Astrocyte (in vitro differentiated cells and primary cell): Measurements from ENCODE around the gene INSC. TPM values are rescaled to one million over a fixed set of nuclear protein-coding genes. Genes with fewer than 3 reads are reported as not detected.

Experiments used
- DNase-seq: peaks from one replicate; pipeline ENCODE4 v3.0.0-alpha.2; 2010; ENCODE audit warnings: low read depth
- FAIRE-seq: peaks from 2 replicates; lab custom pipeline; 2011; peaks lifted over from hg19 to GRCh38; lab: Jason Lieb, UNC
- H2AFZ ChIP-seq: 2 replicates; pipeline ENCODE4 v1.6.0; 2012; ENCODE audit warnings: low read depth, low read length, inconsistent platforms
- H3K27ac ChIP-seq: 2 replicates; pipeline ENCODE4 v1.5.1; 2011; ENCODE audit warnings: low read depth, low read length, inconsistent platforms
- H3K27me3 ChIP-seq: 2 replicates; pipeline ENCODE4 v1.6.0; 2011; ENCODE audit warnings: low read length, inconsistent platforms; ENCODE audit not compliant: insufficient read depth
- H3K36me3 ChIP-seq: 2 replicates; pipeline ENCODE4 v1.5.1; 2011; ENCODE audit warnings: low read length, inconsistent platforms; ENCODE audit not compliant: insufficient read depth
- H3K4me1 ChIP-seq: 2 replicates; pipeline ENCODE4 v1.5.1; 2011; ENCODE audit warnings: low read length, inconsistent platforms; ENCODE audit not compliant: insufficient read depth
- H3K4me2 ChIP-seq: 2 replicates; pipeline ENCODE4 v1.6.0; 2012; ENCODE audit warnings: low read length, inconsistent platforms
- H3K4me3 ChIP-seq: 2 replicates; pipeline ENCODE4 v1.5.1; 2011; ENCODE audit warnings: low read depth, mild to moderate bottlenecking, low read length, inconsistent platforms; ENCODE audit not compliant: insufficient read depth
- H3K79me2 ChIP-seq: 2 replicates; pipeline ENCODE4 v1.6.0; 2012; ENCODE audit warnings: mild to moderate bottlenecking, low read length, inconsistent platforms; ENCODE audit not compliant: insufficient read depth
- H3K9ac ChIP-seq: 2 replicates; pipeline ENCODE4 v1.6.0; 2012; ENCODE audit warnings: mild to moderate bottlenecking, low read length, inconsistent platforms
- H3K9me3 ChIP-seq: 2 replicates; pipeline ENCODE4 v1.5.1; 2012; ENCODE audit warnings: low read depth, mild to moderate bottlenecking, low read length, inconsistent platforms; ENCODE audit not compliant: insufficient read depth
- H4K20me1 ChIP-seq: 2 replicates; pipeline ENCODE4 v1.6.0; 2012; ENCODE audit warnings: low read length, inconsistent platforms; ENCODE audit not compliant: insufficient read depth
- H3K27ac Mint-ChIP-seq: one replicate; pipeline ENCODE4 v1.8.0; 2021; ENCODE audit warnings: mild to moderate bottlenecking, mixed read lengths; ENCODE audit not compliant: unreplicated experiment
- H3K27me3 Mint-ChIP-seq: one replicate; pipeline ENCODE4 v1.8.0; 2021; ENCODE audit warnings: low read depth, mixed read lengths; ENCODE audit not compliant: unreplicated experiment
- H3K36me3 Mint-ChIP-seq: one replicate; pipeline ENCODE4 v1.8.0; 2021; ENCODE audit warnings: low read depth, mixed read lengths; ENCODE audit not compliant: unreplicated experiment
- H3K4me1 Mint-ChIP-seq: one replicate; pipeline ENCODE4 v1.8.0; 2021; ENCODE audit warnings: low read depth, mixed read lengths; ENCODE audit not compliant: unreplicated experiment
- H3K4me3 Mint-ChIP-seq: one replicate; pipeline ENCODE4 v1.8.0; 2021; ENCODE audit warnings: mild to moderate bottlenecking, moderate library complexity, mixed read lengths; ENCODE audit not compliant: unreplicated experiment
- H3K9me3 Mint-ChIP-seq: one replicate; pipeline ENCODE4 v1.8.0; 2021; ENCODE audit warnings: mild to moderate bottlenecking, mixed read lengths; ENCODE audit not compliant: unreplicated experiment
- CTCF ChIP-seq: IDR thresholded peaks from 2 replicates; pipeline ENCODE4 v1.5.1; 2011; ENCODE audit warnings: low read depth, mild to moderate bottlenecking, inconsistent platforms, low read length, moderate library complexity; ENCODE audit not compliant: insufficient read depth
- EZH2 ChIP-seq: IDR thresholded peaks from 2 replicates; pipeline ENCODE4 v1.6.1; 2012; ENCODE audit warnings: mild to moderate bottlenecking, low read length, inconsistent platforms; ENCODE audit not compliant: insufficient read depth
- total RNA-seq: library from RNA; stranded (reverse); gene quantifications from 2 replicates; pipeline ENCODE4 v1.2.1, GENCODE V29; 2021

The INSC gene
- total RNA-seq, 1 donor from 2014 or later, result not detected

DNA sequence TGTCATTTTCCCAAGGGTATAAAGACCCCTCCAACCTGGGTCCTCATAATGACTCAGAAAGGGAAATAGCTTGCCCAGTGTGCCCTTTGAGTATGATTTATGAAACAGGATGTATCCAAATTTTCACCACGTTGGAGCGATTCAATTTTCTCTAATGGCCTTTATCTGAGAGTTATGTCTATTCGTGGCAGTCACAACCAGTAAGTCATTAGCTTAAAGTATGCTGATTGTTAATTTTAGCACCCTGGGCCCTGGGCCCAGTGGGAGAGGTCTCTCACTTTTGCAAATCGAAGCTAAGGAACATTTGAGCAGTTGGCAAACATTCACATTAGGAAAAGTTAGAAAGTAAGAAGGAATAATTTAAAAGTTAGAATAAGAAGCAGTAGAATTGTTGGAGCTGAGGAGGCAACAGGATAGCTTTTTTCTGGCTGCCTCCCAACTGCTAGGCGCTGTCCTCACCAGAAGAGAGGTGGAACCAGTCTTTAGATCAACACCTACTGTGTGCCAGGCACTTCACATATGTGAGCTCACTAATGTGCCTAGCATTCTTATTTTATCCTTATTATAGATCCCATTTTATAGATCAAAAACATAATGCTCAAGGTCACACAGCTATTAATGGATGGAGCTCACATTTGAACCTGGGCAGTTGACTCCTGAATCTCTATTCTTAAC, 24.5 kb downstream of the INSC start:
- no peak overlapping the region for H3K27ac ChIP-seq

DNA sequence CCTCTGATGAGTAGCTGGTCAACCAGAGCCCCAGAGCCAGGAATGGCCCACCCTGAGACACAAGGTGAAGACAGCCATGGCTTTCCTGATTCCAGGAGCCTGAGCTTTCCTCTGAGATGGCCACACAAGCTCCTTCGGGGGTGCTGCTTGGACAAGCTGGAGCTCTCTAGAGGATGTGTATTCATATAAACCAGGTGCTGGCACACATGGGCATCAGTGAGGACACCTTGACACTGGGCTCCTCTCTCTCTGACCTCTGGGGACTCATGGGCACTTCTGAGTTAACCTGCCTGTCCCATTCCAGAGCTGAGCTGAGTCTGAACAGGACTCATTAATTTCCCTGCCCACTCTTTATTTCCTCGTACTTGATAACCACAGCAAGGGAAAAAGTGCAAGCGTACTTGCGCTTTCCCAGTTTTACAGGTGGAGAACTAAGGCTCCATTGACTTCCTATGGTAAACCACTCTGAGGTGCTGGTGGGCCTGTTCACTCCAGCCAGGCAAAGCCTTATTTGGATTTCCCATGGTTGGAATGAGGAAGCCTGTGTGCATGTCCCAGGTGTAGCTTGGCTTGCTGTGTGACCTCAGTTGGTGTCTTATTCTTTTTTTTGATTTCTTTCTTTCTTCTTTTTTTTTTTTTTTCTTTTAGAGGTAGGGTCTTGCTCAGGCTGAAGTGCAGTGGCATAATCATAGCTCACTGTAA, 25.4 kb downstream of the INSC start:
- Histone ChIP-seq H3K9ac (no peak overlapping the region), H3K36me3 (no peaks in the 10 kb centered on the region), H3K27ac (no peak overlapping the region), H3K27me3 (no peaks in the 10 kb centered on the region), H3K9me3 (no peaks in the 10 kb centered on the region), H3K4me1 (no peaks in the 10 kb centered on the region), H3K79me2 (no peaks in the 10 kb centered on the region), H3K4me3 (no peak overlapping the region), H3K4me2 (no peak overlapping the region), H2AFZ (no peak overlapping the region), H4K20me1 (no peaks in the 10 kb centered on the region)
- H3K4me1 Mint-ChIP-seq, result no peaks in the 10 kb centered on the region
- TF ChIP-seq EZH2 (no peak), CTCF (no peak)
- H3K36me3 Mint-ChIP-seq, result no peaks in the 10 kb centered on the region
- FAIRE-seq (no peak), DNase-seq (no peak)
- H3K27me3 Mint-ChIP-seq, result no peaks in the 10 kb centered on the region
- H3K9me3 Mint-ChIP-seq, result no peaks in the 10 kb centered on the region
- H3K4me3 Mint-ChIP-seq, result no peak overlapping the region
- H3K27ac Mint-ChIP-seq, result no peak overlapping the region

More for the DNA sequence above, 24.5 kb downstream of the INSC start:
- no peak overlapping the region for H3K9ac ChIP-seq
- H3K79me2 ChIP-seq, result no peaks in the 10 kb centered on the region
- Mint-ChIP-seq H3K27ac (no peak overlapping the region), H3K4me3 (no peak overlapping the region), H3K9me3 (no peaks in the 10 kb centered on the region), H3K27me3 (no peaks in the 10 kb centered on the region), H3K4me1 (no peaks in the 10 kb centered on the region), H3K36me3 (no peaks in the 10 kb centered on the region)
- DNase-seq, result no peak
- no peaks in the 10 kb centered on the region for H3K27me3 ChIP-seq
- FAIRE-seq, result no peak
- no peaks in the 10 kb centered on the region for H3K9me3 ChIP-seq
- TF ChIP-seq EZH2 (no peak), CTCF (no peak)
- H3K4me3 ChIP-seq, result no peak overlapping the region
- no peaks in the 10 kb centered on the region for H3K4me1 ChIP-seq
- no peaks in the 10 kb centered on the region for H4K20me1 ChIP-seq
- no peaks in the 10 kb centered on the region for H3K36me3 ChIP-seq
- H2AFZ ChIP-seq, result no peak overlapping the region
- H3K4me2 ChIP-seq, result no peak overlapping the region

DNA sequence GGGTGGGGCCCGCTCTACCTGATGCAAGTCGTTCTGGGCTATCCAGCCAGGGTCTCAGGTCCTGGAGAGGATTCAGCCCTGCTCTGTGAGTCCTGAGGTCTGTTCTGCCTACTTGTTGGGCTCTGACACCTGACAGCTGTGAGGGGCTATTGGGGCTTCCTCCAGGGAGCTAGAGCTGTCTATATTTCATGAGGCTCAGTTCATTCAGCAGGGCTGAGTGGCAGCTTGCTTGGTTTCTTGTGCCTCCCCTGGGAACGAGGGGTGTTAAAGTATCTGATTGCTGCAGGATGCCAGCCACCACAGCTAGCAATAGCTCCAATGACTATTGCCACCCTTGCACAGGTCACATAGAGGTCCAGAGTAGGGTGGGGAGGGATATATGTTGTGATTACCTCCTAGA, 26.7 kb downstream of the INSC start:
- H4K20me1 ChIP-seq, result no peaks in the 10 kb centered on the region
- no peak overlapping the region for H3K4me3 ChIP-seq
- Mint-ChIP-seq H3K9me3 (no peaks in the 10 kb centered on the region), H3K36me3 (no peaks in the 10 kb centered on the region), H3K4me3 (no peak overlapping the region), H3K27me3 (no peaks in the 10 kb centered on the region), H3K4me1 (no peaks in the 10 kb centered on the region), H3K27ac (no peak overlapping the region)
- no peaks in the 10 kb centered on the region for H3K36me3 ChIP-seq
- no peak overlapping the region for H2AFZ ChIP-seq
- H3K4me1 ChIP-seq, result no peaks in the 10 kb centered on the region
- no peak overlapping the region for H3K4me2 ChIP-seq
- no peaks in the 10 kb centered on the region for H3K9me3 ChIP-seq
- FAIRE-seq (no peak), DNase-seq (no peak)
- no peaks in the 10 kb centered on the region for H3K27me3 ChIP-seq
- no peak overlapping the region for H3K9ac ChIP-seq
- H3K27ac ChIP-seq, result no peak overlapping the region
- no peak for TF ChIP-seq EZH2
- TF ChIP-seq CTCF, result no peak
- H3K79me2 ChIP-seq, result no peaks in the 10 kb centered on the region
